GM18861 (cell line): Measurements from ENCODE around the gene DNAL4.

Experiments
- ATAC-seq: cut with Tn5 transposase; IDR thresholded peaks from one replicate; pipeline ENCODE4 v1.9.1; 2021; ENCODE audit not compliant: unreplicated experiment

The DNAL4 gene

GRCh38 chr22:38760477-38761201 is 33.3 kb downstream of the DNAL4 start:
- no peak for ATAC-seq

GRCh38 chr22:38759005-38759404 is 34.9 kb downstream of the DNAL4 start:
- ATAC-seq = no peak

GRCh38 chr22:38758276-38758945 is 35.5 kb downstream of the DNAL4 start:
- no peak for ATAC-seq

- no peak for ATAC-seq
These were observed 36.5 kb downstream of the DNAL4 start for GRCh38 chr22:38757464-38757757.

- no peak for ATAC-seq
These were observed 37.1 kb downstream of the DNAL4 start for GRCh38 chr22:38756711-38757463.

- peak; percentile 41 for ATAC-seq
These were observed 37.9 kb downstream of the DNAL4 start, which contains the start of gene SUN2 for GRCh38 chr22:38755911-38756532. Gene SUN2, minus strand, starts transcription at chr22:38755998. Its CDS starts 3,370 bp downstream, at chr22:38752628.

- peak; percentile 28 for ATAC-seq
These were observed 38.6 kb downstream of the DNAL4 start for GRCh38 chr22:38755155-38755910.

GRCh38 chr22:38754751-38755154 is 39.2 kb downstream of the DNAL4 start:
- ATAC-seq = no peak

- no peak for ATAC-seq
These were observed 39.8 kb downstream of the DNAL4 start for GRCh38 chr22:38753948-38754750.

GRCh38 chr22:38751422-38752346 is 42.3 kb downstream of the DNAL4 start:
- no peak for ATAC-seq

- ATAC-seq = no peak
These were observed 42.9 kb downstream of the DNAL4 start for GRCh38 chr22:38751066-38751421.

- ATAC-seq = no peak
These were observed 43.3 kb downstream of the DNAL4 start for GRCh38 chr22:38750638-38751037.

- no peak for ATAC-seq
These were observed 43.8 kb downstream of the DNAL4 start for GRCh38 chr22:38750104-38750503.

- no peak for ATAC-seq
These were observed 45.3 kb downstream of the DNAL4 start for GRCh38 chr22:38748487-38749136.

- ATAC-seq = no peak
These were observed 48.1 kb downstream of the DNAL4 start for GRCh38 chr22:38745676-38746460.

- ATAC-seq = no peak
These were observed 49.0 kb downstream of the DNAL4 start for GRCh38 chr22:38744981-38745380.

- ATAC-seq = no peak
These were observed 51.6 kb downstream of the DNAL4 start for GRCh38 chr22:38742176-38742942.
